B cell (primary cell): Measurements from ENCODE around the gene SIK3.
"Not testable (repeated sequence)": the region's sequence is repeated elsewhere in the genome, so short reads cannot be mapped to it uniquely, and the experiment has no call there.

Source experiments
- CTCF ChIP-seq: fragments of 200-600 bp; IDR thresholded peaks from one replicate; pipeline ENCODE4 v1.8.0; 2022; ENCODE audit warnings: antibody characterized with exemption, mild to moderate bottlenecking
- EZH2 ChIP-seq: IDR thresholded peaks from 2 replicates; pipeline ENCODE4 v1.6.1; 2012; ENCODE audit warnings: borderline replicate concordance, low read depth, mild to moderate bottlenecking, moderate library complexity, low read length; ENCODE audit not compliant: insufficient read depth, poor library complexity, severe bottlenecking

- TF ChIP-seq EZH2, CTCF: not testable (repeated sequence)
Observed at GRCh38 chr11:117050121-117050520, 48.1 kb downstream of the SIK3 start.
